ENCODE results near the gene FERD3L.
"Not testable (repeated sequence)": the region's sequence is repeated elsewhere in the genome, so short reads cannot be mapped to it uniquely, and the experiment has no call there.

FERD3L gene
- 0 reads per million in 3 experiments for total RNA-seq

- no peak for DNase-seq
Observed at GRCh38 chr7:19144661-19145433, at the start of gene FERD3L. FERD3L (minus strand) TSS chr7:19145421; CDS start chr7:19145362, 59 bp downstream.

GRCh38 chr7:19194417-19194816 lies 49.2 kb upstream of the FERD3L start:
- not testable (repeated sequence) for DNase-seq

- no peak for DNase-seq
Observed at GRCh38 chr7:19181634-19182033, 36.4 kb upstream of the FERD3L start.

DNA sequence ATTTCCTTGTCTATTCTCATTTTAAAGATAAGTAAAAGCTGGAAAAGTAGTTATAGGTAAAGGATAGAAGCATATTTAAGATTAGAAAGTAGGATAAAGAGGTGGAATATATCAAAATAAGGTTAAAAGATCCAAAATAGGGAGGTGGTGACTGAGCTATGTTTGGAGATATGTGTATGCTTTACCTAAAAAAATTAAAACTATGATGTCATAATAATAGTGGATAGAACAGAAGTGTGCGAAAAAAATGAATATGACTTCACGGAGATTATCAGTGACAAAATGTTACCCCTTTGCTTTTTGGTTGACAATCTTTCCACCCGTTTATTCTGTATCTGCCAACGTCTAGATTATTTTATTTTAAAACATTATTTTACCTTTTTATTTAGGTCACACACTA lies 33.4 kb upstream of the FERD3L start:
- no peak for DNase-seq

- no peak for DNase-seq
Observed at GRCh38 chr7:19177269-19177668, 32.0 kb upstream of the FERD3L start.

GRCh38 chr7:19175241-19175640 lies 30.0 kb upstream of the FERD3L start:
- no peak for DNase-seq

- no peak for DNase-seq
Observed at GRCh38 chr7:19161671-19162070, 16.4 kb upstream of the FERD3L start.

DNA sequence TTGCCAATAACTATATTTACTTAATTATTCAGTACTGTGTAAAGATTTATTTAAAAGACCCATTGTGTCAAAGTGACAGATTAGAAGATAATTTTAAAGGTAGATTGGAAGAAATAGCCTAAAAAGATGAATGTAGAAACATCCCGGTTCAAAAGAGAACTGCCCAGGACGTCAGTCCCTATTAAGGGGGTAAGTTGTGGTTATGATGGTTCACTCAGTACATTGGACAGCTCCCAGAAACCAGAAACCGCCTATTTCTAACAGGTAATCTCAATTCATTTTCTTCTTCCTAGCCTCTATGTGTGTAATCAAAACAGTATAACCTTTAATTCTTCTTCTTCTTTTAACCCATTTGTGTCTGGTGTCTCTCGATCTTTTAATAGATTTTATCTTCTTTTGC lies 1.5 kb upstream of the FERD3L start:
- DNase-seq = no peak

- no peak for DNase-seq
Observed at GRCh38 chr7:19145434-19146115, 354 bp upstream of the FERD3L start.

DNA sequence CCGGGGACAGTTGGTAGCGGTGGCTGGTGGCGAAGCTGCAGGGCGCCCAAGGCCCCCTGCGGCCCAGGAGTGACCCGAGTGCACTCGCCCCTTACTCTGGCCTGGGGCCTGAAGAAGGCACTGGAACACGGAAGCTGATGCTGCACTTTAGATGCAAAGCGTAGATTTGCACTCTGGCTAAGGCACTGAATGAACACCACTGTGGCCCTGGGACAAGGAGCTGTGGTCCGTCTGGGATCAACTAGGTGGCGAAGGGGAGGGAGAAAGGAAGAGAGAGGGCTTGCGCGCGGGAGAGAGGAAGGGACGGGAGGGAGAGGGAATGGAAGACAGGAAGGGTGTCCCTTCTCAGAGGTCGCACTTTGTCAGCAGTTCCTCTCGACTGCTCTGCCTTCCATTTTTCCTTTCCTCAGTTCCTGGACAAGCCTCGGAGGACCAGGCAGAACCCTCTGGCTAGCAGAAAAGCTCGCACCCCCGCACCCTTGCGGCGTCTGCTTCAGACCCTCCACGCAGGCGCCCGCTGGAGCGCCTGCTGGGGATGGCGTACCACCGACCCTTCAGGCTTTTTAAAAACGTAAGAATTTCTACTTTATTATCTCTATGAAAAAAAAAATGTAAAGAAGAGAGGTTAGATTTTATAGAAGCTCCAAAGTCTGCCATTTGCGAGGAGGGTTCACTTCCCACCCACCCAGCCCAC lies 1.2 kb downstream of the FERD3L start:
- no peak for DNase-seq

DNA sequence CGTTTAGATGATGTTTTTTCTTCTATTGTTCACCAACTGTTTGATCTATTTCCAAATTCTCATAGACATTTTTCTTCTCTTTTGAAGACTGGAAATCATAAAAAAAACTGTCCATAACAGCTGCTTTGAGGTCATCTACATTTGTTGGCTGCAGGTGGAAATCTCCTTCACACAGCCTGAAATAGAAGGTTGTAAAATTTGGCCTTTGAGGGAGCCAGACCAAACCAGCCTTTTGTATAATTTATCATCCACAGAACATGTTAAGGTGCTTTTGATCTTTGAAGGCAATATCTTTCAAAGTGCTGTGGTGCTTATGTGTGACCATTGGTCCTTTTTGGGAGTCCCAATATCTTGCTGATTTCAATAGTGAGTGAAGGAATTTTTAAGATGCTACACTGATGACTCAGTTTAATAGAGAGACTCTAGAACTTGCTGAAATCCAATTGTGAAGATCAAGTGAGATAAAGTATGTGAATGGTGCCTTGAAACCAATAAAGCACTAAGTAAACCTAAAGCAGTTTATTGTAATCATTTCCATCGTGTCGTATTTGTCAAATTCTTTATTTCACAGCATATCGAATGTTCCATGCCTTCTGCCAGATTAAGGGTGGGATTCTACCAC lies 5.4 kb downstream of the FERD3L start:
- DNase-seq = no peak

GRCh38 chr7:19133886-19134285 lies 11.3 kb downstream of the FERD3L start:
- DNase-seq = no peak

DNA sequence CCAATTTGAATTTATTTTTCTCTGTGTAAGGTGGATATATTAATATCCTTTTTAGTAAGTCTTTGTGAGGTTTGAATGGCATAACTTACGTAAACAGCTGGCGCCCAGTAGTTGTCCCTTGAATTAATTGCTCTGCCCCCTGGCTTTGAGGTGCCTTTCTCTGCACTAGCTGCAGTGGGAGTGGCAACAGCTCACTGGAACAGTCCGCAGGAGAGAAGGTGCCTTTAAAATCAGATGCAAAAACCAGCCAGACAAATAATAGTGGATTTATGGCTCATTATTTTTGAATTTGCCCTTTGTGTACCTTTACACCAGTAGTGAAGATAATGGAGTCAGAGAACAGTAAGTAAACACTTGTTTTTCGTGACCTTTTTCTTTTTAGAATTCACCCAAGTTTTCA lies 11.8 kb downstream of the FERD3L start:
- no peak for DNase-seq

DNA sequence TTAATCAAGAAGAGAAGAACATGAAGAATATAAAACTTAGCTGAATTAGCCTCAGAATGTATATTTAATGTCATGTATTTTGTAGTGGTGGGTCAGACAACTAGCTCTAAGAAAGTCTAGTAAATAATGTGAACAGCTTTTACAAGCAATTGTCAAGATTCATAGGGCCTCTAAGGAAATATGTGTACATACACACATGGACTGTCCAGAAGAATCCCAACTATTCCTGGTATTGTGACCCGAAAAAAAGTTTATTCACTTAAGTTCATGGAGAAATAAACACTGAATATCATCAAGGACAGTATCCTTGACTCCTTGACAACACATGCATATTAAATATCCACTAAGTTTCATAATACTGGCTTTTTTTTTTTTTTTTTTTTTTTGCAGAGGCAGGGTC lies 16.4 kb downstream of the FERD3L start:
- no peak for DNase-seq

- no peak for DNase-seq
Observed at GRCh38 chr7:19121977-19122588, 23.1 kb downstream of the FERD3L start.

DNA sequence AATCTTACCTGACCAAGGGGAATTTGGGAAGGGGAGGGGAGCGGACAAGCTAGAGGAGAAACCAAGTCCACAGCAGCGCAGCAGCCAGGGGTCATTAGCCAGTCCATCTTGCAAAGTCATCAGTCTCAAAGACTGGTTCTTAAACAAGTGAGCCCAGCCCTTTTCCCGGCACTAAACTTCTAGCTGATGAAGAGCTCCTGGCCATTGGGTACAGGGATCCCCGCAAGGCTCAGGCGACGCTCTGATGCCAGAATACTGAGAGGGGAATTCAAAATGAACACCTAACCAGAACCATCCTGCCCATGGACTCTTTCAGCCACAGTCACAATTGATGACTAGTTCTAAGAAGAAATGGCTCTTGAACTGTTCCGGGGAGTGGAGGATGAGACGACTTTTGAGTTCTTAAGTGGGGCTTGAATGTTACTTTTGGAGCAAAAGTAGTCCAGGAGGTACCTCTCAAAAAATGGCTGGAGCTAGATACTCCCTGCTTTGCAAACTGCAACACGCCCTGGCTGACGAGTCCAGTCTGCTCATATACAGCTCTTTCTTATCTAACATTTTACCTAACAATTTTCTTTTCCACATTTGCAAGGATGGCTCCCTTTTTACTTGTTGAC lies 25.2 kb downstream of the FERD3L start:
- no peak for DNase-seq

GRCh38 chr7:19119372-19119771 lies 25.8 kb downstream of the FERD3L start:
- no peak for DNase-seq

- DNase-seq = no peak
Observed at GRCh38 chr7:19118636-19119371, 26.4 kb downstream of the FERD3L start.

DNA sequence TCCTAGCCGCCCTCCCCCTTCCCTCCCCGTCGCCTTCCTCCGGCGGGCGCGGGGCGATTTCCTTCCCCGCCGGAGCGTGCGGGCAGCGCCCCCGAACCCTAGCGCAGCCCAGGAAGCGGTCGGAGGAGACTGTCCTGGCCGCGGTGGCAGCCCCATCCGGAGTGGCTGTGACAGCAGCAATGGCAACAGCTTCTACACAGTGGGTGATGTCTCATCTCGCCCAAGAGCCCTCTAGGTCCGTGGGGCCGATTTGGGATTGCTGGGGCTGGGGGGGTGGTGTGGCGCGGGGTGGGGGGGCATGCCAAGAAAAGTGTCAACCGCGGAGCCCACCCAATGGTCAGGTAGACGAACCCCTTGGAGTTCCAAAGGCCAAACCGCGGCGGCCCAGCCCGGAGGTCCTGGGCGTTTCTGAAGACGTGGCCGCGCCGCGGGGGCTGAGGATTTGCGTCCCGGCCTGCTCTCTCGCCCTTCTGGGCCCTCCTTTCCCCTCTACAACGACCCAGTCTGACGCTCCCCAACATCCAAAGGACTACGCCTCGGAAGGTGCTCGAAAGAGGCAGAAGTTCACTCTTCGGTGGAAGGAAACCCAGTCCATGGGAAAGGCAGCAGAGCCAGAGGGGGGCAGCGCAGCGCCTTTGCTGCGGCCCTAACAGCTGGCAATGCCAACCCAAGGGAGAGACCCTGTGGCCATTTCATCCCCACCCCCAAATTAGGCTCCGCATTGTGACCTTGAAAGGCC lies 27.2 kb downstream of the FERD3L start:
- DNase-seq = no peak

DNA sequence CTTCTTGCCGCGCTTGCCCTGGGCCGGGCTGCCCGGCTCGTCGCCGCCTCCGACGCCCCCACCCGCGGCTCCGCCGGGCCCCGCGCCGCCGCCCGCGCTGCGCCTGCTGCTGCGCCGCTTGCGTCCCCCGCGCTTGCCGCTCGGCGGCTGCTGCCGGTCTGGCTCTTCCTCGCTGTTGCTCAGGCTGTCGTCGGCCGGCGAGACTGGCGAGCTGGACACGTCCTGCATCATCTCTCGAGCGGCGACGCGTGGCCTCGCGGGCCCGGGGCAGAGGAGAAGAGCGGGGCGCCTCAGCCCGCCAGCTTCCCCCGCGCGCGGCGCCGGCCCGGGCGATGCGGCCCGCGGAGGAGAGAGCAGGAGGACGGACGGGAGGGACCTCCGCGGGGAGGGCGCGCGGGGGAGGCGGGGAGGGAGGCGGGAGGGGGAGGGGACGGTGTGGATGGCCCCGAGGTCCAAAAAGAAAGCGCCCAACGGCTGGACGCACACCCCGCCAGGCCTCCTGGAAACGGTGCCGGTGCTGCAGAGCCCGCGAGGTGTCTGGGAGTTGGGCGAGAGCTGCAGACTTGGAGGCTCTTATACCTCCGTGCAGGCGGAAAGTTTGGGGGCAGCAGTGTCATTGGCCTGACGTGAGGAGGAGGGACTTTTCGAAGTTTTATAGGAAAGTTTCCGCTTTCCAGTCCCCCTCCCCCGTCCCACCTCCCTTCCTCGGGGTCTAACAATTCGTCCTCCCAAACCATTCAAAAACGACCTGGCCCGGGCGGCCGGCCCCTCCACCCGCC lies 27.9 kb downstream of the FERD3L start, which contains the start of gene TWIST1:
Gene TWIST1, minus strand, starts transcription at position 546 of the 779 bp plus-strand sequence. Its CDS starts 315 bp downstream, at position 231.
- DNase-seq = no peak

All from central memory CD4-positive, alpha-beta T cell (primary cell).